HG03066 (cell line): Measurements from ENCODE around the gene HYKK.
"Not testable (repeated sequence)": the region's sequence is repeated elsewhere in the genome, so short reads cannot be mapped to it uniquely, and the experiment has no call there.

Experiments used
- ATAC-seq: cut with Tn5 transposase; IDR thresholded peaks from one replicate; pipeline ENCODE4 v1.9.1; 2021; ENCODE audit warnings: low read depth; ENCODE audit not compliant: unreplicated experiment

The HYKK gene, protein sequence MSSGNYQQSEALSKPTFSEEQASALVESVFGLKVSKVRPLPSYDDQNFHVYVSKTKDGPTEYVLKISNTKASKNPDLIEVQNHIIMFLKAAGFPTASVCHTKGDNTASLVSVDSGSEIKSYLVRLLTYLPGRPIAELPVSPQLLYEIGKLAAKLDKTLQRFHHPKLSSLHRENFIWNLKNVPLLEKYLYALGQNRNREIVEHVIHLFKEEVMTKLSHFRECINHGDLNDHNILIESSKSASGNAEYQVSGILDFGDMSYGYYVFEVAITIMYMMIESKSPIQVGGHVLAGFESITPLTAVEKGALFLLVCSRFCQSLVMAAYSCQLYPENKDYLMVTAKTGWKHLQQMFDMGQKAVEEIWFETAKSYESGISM

DNA sequence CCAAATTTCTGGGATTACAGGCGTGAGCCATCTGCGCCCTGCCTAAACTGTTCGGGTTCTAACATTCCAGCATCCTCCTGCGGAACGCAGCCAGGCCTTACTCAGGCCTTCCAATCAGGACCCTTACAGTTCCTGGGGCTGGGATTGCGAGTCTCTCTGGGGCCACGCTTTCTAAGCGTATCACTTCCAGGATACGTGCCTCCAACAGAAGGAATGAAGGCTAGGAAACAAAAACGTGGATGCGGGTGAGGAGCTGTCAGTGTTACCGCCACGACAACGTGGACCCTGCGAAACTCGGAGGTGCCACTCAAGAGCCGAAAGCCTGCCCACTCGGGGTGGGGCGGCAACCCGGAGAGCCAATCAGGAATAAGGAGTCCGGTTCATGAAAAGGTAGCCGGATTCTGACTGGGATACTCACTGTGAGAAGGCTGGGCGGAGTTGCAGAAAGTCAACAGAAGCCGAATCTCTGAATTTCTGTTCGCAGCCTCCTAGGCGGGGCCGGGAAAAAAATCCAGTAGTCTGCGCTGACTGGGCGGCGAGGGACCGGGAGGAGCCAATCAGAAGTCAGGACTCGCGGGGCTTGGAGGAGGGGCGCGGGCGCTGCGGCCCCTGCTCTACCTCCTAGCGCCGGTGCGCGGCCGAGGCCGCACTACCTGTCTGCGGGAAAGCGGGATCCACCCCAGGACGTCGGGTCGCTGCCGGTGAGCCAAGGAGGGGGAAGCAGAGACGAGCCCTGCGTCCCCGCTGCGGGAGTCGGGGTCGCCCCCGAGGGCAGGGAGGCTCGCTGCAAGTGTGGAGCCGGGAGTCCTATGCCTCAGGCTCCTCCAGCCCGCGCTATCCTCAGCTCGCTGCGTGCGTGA is at the start of gene HYKK:
Gene HYKK (plus strand): TSS at position 607 of the 860 bp plus-strand sequence. CDS start 5,512 bp downstream, outside the sequence.
- peak; percentile 81 for ATAC-seq

DNA sequence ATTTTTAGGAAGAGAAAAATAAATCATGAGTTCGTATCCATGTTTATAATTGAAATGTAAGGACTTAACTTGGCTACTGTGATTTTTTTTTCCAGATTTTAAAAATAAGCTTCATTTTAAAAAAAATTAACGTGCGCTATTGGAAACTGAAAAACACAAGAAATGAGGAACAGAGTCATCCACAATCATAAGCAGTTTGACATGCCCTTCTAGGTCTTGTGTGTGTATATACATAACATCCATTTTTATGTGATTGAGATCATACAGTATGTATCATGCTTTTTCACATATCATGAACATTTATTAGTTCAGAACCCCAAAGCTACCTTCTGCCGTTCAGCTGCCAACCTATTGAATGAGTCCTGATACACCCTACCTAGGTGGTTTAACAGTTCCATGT is 46.6 kb upstream of the HYKK start:
- no peak for ATAC-seq

DNA sequence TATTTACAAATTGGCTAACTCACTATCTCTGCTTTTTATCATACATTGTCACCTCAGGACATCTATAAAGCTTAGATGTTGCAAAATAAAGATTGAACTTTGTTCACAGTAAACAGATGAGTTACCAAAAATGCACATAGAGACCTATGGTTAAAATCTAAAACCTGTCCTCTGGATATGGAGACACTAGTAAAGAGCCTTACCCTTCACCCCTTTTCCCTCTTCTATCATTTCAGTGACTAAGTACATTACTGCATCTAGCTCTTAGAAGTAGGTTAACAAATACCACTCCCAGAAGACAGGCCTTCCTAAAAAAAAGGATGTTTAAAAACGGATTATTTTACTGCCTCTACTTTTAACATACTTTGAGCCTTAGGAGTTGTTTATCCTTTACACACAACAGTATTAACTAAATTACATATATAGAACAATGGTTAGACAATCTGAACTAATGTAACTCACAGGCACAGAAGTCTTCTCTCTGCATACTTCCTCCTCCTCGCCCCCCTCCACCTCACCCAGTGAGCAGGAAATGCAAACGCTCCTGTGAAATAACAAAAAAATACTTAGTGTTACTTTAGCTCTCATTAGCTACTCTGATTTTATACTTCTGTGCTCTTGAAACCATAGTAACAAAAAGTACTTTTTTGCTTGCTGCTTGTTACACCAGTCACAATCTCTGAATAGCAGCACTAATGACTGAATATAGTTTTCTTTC is 46.0 kb upstream of the HYKK start:
- ATAC-seq, result no peak

DNA sequence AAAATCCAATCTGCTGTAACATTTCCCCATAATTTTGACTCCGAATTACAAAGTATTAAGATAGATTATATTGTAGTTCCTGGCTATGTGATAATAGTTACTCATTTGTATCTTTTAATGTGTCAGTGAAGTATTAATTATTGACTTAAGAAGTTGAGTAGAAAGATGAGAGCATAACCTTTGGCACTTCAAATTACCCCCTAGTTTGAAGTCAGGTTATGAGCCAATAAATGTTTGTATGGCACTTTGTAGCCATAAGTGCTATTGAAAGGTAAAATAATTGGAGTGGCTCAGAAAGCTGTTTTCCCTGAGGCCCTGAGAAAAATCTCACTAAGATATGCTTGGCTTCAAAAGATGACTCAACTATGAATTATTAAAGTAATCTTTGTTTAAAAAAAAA is 38.3 kb upstream of the HYKK start:
- ATAC-seq, result no peak

DNA sequence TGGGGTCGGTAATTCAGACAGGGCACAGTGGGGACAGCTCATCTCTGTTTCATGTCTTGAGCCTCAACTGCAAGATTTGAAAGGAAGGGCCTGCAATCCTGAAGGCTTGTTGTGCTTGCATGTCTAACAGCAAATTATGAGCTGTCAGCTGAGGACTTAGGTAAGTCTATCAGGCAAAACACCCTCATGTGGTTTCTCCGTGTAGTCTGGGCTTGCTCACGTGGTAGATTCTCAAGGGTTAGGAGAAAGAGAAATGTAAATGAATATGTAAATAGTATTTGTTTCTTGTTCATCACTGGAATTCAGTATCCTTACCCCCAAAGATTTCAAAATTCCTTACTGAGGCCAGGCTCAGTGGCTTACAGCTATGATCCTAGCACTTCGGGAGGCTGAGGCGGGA is 30.1 kb upstream of the HYKK start:
- no peak for ATAC-seq

- ATAC-seq, result no peak
These were observed 27.7 kb upstream of the HYKK start for GRCh38 chr15:78479650-78480049.

DNA sequence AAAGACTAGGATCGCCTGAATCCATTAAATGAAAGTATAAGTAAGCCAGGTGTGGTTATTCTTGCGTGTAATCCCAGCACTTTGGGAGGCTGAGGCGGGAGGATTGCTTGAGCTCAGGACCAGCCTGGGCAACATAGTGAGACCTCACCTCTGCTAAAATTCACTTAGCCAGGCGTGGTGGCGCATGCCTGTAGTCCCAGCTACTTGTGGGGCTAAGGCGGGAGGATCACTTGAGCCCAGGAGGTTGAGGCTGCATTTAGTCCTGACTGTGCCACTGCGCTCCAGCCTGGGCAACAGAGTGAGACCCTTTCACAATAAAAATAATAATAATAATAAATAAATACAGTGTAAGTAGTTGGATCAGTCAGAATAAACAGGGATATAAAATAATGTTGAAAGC is 25.5 kb upstream of the HYKK start:
- ATAC-seq, result no peak

DNA sequence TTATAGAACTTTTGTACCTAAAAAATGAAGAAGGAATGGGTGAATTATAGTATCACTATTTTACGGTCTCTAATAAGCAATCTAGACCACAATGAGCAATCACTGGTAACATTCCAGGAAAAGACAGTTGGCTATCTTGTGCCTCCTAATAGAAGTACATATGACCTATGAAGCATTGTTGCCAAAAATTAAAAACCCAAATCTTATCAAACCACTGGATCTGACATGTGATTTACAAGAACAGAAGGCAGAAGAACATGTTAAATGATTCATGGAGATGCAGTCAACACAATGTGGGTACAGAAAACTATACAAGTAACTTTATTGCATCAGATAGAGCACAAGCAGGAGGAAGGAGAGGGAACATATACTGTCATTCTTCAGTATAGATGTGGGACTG is 14.5 kb upstream of the HYKK start:
- no peak for ATAC-seq

GRCh38 chr15:78501857-78502256 is 5.5 kb upstream of the HYKK start:
- no peak for ATAC-seq

DNA sequence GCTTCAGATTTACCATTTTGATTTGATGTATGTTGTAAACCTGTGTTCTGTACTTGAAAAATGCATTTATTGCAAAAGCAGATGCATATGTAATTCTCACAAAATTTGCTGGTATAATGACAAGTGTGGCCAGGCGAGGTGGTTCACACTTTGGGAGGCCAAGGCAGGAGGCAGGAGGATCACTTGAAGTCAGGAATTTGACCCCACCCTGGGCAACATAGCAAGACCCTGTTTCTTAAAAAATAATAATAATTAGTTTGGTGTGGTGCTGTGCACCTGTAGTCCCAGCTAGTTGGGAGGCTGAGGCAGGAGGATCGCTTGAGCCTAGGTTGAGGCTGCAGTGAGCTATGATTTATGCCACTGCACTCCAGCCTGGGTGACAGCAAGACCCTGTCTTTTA is 4.7 kb upstream of the HYKK start:
- ATAC-seq, result no peak

- ATAC-seq, result peak; percentile 39
These were observed 419 bp downstream of the HYKK start for GRCh38 chr15:78507831-78508160.

- no peak for ATAC-seq
These were observed 895 bp downstream of the HYKK start for GRCh38 chr15:78508272-78508671.

DNA sequence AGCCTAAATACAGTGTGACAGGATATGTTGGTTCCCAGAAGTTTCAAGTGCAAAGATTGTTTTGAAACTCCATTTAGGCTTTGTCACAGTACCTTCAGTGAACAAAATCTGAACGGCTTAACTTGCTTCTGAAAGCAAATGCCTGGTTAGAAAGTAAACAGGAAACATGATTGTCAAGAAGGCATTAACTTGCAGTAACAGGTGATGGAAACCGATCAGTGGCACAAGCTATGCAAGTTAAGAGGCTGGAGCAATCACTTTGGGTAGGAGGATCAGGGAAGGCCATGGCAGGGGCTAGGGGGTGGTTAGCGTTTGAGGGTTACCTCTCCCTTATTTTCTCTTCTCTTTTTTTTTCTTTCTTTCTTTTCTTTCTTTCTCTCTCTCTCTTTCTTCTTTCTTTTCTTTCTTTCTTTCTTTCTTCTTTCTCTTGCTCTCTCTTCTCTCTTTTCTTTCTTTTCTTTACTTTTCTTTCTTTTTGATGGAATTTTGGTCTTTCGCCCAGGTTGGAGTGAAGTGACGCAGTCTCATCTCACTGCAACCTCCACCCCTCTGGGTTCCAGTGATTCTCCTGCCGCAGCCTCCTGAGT is 2.4 kb downstream of the HYKK start:
- no peak for ATAC-seq

DNA sequence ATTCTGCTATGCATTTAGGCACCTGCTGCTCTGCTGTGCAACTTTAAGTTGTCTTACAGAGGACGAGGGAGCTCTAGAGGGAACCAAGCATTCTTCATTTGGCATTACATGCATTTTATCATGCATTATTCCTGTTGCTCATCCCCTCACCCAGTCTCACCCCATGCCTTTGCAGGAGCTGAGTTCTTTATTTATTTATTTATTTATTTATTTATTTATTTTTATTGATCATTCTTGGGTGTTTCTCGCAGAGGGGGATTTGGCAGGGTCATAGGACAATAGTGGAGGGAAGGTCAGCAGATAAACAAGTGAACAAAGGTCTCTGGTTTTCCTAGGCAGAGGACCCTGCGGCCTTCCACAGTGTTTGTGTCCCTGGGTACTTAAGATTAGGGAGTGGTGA is 12.7 kb downstream of the HYKK start:
- ATAC-seq, result not testable (repeated sequence)

DNA sequence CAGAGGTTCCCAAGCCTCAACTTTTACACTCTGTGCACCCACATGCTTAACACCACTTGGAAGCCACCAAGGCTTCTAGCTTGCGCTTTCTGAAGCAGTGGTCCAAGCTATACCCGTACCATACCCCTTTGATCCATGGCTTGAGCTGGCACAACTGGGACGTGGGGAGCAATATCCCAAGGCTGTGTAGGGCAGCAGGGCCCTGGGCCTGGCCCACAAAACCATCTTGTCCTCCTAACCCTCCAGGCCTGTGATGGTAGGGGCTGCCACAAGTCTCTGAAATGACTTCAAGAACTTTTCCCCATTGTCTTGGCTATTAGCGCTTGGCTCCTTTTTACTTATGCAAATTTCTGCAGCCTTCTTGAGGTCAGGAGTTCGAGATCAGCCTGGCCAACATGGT is 16.9 kb downstream of the HYKK start:
- no peak for ATAC-seq

- ATAC-seq, result no peak
These were observed 19.9 kb downstream of the HYKK start for GRCh38 chr15:78527325-78527724.

DNA sequence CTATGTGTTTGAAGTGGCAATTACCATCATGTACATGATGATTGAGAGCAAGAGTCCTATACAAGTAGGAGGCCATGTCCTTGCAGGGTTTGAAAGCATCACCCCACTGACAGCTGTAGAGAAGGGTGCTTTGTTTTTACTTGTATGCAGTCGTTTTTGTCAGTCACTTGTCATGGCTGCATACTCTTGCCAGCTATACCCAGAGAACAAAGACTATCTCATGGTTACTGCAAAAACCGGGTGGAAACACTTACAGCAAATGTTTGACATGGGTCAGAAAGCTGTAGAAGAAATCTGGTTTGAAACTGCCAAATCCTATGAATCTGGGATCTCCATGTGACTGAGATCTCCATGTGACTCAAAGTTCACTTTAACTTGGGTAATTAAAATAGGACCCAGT is 26.0 kb downstream of the HYKK start:
- no peak for ATAC-seq

DNA sequence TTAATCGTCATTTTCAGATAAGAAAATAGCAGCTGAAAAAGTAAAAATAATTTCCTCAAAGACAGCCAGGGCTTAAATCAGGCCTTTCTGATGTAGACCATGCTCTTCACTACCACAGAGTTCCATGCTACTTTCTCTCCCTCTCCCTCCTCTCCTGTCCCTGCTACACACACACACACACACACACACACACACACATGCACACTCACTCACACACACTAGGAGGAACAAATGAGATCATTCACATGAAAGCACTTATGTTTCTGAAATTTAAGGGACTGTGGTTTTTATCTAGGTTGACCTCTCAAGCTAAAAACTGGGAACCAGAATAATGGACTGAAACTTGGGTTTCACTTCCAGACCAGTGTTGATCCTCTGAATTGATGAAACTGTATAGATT is 28.8 kb downstream of the HYKK start:
- no peak for ATAC-seq

DNA sequence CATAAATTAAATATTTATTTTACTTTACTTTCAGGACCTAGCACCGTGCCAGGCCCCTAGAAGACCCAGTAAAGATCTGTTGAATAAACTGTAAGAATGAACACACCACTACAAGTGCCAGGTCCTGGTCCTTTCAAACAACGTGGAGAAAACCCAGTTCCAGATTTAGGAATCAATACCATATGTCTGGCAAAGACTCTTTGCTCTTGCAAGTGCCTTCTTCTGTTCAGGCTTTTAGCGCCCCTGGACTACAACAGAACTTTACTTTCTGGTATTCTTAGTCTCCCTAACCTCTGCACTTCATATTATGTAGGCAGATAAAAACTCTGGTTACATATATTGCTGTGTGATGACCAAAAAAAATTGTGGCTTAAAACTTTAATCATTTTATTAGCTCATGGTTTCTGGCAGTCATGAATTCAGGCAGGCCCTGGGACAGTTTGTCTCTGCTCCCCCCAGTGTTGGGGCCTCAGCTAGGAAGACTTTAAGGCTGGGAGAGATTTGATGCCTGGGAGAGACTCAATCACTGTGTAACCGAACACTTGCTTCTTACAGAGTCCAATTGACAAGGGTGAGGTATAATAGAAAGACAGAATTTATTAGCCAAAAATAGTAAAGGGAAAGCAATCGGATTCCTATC is 30.0 kb downstream of the HYKK start:
- no peak for ATAC-seq

DNA sequence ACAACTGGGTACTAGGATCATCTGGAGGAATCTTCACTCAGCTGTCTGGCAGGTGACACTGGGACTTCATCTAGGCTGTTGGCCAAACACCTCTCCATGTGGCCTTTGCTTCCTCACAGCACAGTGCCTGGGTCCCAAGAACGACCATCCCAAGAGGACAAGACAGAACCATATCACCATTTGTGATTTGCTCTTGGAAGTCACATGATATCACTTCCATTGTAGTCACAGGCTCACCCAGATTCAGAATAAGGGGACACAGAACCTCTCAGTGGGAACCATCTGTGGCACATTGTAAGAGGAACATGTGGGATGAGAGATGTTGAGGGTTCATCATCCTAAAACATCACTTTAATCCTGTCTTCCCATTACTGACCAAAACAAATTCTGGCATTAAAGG is 31.0 kb downstream of the HYKK start:
- no peak for ATAC-seq
